Activated CD4-positive, alpha-beta T cell treated with anti-CD3 and anti-CD28 coated beads for 24 hours (primary cell): Measurements from ENCODE around the gene CEACAM1.
"Not testable (repeated sequence)": the region's sequence is repeated elsewhere in the genome, so short reads cannot be mapped to it uniquely, and the experiment has no call there.

ENCODE experiments used
- DNase-seq, 2 donors: peaks; one replicate each; pipeline ENCODE4 v3.0.0-alpha.2; 2020; ENCODE audit warnings: low read depth in 2 of 2

CEACAM1 gene

DNA sequence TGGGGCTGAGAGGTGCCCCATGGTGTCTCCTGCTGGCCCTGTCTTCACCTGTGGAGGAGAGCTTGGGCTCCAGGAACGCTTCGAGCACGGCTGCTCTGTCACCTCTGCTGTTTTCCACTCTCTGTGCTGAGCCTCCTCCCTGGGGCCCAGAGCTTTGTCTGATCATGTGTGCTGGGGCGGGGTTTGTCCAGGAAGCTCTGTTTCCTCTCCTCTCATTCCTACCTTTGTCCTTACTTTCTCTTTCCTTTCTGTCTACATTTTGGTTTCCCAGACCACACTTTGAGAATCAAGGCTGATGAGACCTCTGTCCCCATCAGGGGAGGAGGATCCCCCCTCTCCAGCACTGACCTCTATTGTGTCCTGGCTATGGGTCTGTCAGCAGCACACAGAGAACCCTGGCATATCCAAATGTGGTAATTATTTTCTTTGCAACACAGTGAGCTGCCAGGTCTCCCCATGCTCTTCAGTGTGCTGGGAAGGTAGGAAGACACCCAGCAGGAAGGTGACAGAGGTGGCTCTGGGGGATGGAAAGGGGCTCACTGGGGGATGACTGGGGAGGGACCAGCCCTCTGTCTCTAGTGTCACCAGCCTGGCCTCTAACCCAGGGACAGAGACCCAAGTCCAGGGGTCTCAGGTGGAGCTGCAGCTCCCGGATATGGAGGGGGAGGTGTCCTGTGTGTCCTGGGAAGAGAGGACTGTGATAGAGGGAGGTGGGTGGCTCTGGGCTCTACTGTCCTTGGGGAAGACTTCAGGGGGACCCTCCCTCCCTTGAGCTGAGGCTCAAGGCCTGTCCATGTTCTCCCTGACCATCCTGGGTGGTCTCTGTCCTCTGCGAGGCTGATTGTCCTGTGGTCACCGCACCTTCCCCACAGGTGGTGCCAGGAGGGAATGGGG lies at the start of gene CEACAM1:
Gene CEACAM1, minus strand, starts transcription at position 128 of the 894 bp plus-strand sequence. Its CDS starts 107 bp downstream, at position 21.
- peak; percentile 7 to 42 for DNase-seq

DNA sequence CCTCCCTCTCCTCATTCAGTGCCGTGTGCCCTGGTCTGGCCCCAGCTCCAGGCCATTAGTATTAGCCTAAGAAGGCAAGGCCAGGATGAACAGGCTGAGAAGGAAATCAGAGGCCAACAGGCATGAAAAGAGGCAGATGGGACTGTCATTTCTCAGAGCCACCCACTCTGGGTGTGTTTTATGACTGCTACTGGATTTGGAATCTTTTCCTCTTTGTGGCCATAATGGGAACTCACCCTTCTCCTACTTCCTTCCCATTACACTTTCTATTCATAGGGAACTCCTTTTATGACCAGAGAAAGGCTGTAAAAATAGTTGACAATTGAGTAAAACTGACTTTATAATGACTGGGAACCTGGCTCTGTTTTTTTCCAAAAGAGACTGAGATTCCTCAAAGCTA lies 48.7 kb upstream of the CEACAM1 start:
- DNase-seq: no peak

DNA sequence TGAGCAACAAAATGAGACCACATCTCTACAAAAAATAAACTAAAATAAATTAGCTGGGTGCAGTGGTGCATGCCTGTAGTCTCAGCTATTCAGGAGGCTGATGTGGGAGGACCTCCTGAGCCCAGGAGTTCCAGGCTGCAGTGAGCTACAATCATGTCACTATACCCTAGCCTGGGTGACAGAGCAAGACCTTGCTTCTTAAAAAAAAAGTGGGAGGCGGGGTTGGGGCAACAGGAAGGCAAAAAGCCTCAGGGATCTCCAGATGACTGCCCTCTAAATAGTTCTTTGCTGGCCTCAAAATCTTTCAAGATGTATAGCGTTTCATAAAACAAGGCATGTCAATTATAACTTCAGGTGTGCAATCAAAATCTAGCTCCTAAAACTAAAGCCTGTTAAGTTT lies 48.0 kb upstream of the CEACAM1 start:
- DNase-seq: no peak

DNA sequence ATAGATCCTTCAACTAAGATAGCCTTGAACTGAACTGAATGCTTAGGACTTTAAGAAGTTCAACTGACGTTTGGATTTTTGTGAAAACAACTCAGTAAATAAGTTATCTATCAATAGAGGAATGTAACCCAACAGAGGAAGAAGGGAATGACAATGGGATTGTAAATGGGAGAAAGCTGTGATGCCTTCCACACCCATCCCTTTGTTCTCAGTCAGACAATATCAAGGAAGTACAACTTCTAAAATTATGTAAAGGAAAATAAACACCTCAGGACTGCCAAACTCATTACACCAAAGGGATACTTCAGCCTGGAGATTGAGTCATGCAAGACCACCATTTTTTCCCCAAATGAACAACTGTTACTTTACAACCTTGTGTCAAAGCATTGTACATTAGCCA lies 45.4 kb upstream of the CEACAM1 start:
- no peak for DNase-seq

DNA sequence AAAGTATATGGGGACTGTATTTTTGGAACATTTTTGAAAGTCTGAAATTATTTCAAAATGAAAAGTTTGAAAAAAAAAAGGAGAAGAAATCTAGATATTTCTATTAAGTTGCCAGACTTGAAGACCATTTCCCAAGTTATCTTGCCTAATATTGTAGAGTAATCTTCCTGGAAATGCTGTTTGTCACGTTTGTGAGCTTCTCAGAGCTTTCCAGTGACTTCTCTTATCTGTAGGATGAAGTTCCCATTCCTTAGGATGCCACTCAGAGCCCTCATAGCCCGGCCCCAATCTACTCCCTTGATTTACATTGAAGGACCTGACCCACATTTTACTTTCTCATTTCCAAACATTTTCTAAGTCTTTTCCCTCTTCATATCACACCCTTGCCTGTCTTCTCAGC lies 42.8 kb upstream of the CEACAM1 start:
- DNase-seq: no peak

DNA sequence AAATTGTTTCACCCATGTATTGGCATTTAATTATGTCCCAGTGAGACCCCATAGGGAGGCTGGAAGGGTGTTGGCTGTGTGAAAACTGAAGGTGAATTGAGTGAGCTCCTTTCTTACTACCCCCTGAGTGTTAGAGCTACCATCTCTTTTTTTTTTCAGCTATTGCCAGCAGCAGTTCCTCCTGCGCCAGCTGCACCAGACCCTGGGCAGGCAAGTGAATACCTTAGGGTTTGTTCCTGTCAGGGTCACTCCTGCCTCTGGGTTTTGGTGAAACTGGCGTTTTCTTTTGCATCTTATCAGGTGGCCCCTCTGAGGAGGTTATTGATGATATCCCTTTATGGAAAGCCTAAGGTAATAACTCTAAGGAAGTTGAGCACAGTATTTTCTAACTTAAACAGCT lies 40.9 kb upstream of the CEACAM1 start:
- DNase-seq: no peak

DNA sequence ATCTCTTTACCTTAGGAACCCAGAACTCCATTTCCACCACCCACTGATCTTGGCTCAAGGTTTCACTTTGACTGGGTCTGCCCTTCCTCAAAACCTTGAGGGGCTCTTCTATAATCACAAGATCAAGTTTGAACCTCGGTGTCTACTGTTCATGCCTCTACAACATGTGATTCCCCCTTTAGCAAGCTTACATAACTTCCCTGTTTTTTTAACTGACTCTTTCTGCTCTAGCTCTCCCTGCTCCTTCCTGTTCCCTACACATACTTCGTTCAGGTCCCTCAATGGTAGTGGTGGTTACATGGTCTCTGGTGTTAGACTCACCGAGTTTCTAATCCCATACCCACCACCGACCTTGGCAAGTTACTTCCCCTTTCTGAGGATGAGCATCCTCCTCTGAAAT lies 39.7 kb upstream of the CEACAM1 start:
- DNase-seq: no peak

DNA sequence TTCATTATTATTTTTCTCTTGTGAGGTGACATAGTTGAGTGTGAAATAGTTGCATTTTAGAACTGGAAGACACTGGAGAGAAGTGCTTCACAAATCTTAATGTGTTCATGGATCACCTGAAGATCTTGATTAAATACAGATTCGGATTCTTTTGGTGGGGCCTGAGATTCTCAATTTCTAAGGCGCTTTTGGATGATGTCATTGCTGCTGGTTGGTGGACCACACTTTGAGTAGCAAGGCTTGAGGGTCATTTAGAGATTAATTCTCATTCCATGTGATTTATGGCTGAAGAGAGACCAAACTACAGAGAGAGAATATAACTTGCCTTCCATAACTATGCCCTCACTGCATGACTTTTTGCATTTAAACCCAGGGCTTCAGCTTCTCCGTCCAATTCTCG lies 39.3 kb upstream of the CEACAM1 start:
- DNase-seq: no peak

DNA sequence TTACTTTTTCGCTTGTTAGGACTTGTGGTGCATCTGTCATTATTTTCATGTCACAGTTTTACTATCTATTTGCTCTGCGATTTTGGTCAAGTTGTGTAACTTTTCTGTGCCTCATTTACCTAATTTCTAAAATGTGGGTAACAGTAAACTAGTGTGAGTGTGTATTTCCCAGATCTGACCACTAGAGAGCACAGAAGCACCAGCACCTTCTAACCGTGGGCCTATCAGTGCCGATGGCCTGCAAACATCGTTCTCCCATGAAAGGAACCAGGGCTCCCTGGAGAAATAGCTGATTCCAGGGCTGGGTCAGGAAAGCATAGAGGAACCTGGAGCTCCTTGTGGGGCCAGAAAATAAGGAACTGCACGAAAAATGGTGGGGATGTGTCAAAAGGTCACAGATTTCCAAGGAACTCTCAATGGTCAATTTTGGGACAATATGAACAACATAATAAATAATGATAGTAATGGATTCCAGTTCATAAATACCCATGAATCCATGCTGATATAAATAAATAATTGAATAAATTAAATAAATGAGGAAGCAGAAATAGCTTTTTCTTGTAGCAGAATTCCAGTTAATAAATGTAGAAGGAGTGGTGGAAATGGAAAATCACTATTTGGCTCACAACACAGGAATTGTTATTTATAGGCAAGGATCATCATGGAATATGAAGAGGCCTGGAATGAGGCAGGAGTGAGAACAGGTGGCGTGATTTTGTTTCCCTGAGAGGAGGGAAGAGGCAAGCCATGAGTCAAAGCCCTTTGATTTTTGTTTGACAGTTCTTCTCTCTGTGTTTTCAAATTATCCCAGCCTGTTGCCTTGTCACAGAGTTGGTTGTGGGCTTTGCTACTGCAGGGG lies 35.3 kb upstream of the CEACAM1 start:
- DNase-seq: no peak

DNA sequence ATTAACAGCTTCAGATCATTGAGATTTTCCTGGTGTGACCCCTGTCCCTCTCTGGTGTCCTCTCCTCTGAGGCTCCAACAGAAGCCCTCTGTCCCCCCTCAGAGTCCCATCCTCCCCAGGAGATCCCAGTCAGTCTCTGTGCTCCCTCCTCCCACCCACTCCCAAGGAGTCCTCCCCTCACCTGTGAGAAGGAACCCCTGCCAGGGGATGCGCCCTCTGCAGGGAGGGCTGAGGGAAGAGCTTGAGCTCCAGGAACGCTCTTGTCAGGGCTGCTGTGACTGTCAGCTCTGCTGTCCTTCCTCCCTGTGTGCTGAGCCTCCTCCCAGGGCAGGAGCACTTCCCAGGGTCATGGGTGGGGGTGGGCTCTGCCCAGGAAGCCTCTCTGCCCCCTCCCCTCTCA lies 33.2 kb upstream of the CEACAM1 start:
- DNase-seq: no peak

DNA sequence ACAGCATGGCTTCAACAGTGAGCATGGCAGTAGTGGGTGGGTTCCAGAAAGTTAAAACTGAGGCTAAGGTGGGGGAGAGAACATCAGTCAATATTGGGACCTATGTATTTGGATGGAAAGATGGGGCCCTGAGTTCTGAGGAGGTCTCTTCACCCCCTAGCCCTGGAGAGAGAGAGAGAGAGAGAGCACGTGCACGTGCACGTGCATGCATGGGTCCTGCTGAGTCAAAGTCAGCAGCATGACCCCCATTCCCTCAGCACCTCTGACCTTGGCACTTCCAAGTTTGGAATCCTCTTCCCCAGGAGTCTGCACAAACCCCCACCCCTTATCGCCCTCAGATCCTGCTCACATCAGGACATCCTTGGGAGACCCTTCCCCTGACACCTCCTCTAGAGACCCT lies 32.5 kb upstream of the CEACAM1 start:
- no peak for DNase-seq

DNA sequence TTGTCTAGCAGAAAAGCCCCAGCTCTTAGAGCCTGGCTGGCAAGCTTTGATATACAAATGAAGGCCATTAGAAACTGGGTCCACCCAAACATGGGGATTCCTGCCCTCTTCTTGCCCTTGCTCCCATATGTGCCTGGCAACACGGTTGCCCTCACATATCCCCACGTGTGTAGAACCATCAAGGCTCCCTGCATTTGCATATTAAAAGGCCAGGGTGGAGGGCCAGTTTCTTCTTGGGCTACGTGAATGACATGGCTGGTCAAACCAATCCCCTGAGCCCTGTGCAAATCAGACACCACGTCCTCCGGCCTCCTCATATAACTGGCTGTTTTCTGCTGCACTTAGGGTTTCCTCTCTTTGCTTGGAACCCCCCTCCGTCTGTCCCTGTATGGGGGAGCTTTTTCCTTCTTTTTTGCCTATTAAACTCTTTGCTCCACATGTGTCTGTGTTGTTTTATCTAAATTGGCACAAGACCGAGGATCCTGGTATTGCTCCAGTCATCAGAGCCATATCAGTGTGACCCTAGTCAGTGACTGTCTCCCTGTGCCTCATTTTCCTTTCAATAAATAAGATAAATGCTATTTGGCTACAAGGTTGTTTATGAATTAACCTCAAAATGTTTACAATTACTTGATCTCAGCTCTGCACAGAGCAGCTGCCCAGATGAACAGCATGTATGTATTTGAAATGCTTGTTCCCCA lies 30.3 kb upstream of the CEACAM1 start:
- DNase-seq: no peak

DNA sequence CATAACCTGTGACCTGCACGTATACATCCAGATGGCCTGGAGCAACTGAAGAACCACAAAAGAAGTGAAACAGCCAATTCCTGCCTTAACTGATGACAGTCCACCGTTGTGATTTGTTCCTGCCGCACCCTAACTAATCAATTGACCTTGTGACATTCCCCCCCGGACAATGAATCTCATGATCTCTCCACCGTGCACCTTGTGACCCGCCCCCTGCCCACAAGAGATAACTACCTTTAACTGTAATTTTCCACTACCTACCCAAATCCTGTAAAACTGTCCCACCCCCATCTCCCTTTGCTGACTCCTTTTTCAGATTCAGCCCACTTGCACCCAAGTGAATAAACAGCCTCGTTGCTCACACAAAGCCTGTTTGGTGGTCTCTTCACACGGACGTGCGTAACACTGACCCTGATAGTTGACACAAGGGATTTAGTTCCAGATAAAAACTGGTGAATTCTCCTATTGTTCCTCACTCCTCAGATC lies 29.1 kb upstream of the CEACAM1 start:
- not testable (repeated sequence) for DNase-seq

DNA sequence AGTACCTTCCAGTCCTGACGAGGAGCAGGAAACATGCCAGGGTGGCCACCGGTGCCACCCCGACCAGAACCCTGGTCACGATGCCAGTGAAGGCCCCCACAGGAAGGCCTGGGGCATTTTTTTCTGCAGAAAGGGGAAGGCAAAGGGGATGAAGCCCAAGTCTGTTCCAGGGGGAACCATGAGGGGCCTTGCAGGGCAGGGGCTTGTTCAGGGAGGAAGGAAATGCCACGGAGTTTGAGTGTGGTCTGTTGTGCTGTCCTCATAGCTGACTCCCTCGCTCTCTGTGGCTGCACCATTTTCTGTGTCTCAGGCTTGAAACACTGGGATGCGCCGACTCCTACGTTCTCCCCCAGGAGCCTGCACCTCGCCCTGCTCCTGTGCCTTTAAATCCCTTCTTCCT lies 27.5 kb upstream of the CEACAM1 start:
- DNase-seq: no peak

DNA sequence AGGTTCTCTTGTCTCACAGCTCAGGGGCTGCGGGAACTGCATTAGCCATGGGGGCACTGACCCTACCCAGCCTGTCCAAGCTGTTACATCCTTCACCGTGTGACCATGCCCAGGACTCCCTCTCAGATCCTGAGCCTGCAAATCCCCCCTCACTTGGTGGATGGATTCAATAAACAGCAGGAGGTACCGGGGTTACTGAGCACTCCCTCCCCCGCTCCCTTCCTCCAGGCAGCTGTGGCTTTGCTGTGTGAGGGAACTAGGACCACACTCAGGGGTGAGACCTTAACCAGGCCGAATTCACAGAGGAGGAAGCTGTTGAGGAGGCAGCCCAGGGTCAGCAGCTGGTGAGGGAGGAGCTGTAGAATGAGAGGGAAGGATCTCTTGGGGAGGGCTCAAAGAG lies 27.0 kb upstream of the CEACAM1 start:
- no peak for DNase-seq

DNA sequence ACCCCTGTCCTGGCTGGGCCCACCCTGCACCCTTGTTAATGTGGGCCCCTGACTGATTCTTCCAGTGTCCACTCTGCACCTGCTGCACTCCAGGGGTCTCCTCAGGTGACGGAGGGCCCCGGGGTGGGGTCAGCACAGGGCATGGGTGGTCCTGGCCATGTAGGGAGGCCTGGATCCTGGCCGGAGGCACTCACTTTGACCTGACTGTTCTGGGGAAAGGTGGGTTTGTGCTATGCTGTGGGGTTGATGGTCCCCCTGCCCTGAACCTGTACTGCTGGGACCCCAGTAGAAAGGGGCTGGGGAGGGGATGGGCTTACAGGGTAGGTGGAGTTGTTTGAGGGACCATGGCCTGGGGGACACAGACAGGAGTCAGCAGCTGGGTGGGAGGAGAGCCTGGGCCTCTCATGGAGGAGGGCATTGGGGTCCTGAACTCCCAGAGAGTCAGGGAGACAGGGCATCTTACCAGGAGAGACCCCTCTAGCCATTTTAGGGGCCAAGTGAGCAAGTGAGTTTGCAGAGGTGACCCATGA lies 25.8 kb upstream of the CEACAM1 start:
- no peak for DNase-seq

DNA sequence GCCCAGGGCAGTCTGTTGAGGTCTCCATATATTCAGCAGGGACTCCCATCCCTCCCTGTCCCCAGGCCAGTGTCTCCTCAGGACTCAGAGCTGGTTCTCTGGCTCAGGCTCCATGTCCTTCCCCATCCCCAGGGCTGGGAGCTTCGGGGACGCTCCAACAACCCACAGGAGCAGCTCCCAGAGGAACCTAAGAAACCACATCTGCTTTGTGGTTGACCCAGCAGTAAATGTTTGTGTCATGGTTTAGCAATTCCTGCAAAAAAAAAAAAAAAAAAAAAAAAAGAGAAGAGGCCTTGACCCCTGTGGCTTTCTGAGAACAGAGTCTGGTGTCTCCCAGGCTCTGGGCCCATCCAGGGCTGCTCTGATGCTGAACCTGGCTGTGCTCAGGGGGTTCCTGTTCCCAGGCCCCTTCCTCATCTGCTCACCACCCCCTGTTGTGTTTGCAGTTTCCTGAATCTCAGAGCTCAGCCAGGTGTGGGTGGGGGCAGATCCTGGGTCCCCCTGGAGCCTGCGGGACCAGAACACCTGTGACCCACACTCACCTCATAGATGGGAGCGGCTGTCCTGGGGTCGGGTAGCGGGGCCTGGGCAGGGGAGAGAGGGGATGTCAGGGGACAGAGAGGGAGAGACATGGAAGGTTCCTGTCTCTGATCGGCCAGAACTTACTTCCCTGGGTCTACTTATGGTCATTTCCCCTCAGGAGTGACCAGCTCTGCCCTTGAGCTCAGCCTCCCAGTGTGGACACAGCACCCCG lies 25.2 kb upstream of the CEACAM1 start:
- DNase-seq: no peak

DNA sequence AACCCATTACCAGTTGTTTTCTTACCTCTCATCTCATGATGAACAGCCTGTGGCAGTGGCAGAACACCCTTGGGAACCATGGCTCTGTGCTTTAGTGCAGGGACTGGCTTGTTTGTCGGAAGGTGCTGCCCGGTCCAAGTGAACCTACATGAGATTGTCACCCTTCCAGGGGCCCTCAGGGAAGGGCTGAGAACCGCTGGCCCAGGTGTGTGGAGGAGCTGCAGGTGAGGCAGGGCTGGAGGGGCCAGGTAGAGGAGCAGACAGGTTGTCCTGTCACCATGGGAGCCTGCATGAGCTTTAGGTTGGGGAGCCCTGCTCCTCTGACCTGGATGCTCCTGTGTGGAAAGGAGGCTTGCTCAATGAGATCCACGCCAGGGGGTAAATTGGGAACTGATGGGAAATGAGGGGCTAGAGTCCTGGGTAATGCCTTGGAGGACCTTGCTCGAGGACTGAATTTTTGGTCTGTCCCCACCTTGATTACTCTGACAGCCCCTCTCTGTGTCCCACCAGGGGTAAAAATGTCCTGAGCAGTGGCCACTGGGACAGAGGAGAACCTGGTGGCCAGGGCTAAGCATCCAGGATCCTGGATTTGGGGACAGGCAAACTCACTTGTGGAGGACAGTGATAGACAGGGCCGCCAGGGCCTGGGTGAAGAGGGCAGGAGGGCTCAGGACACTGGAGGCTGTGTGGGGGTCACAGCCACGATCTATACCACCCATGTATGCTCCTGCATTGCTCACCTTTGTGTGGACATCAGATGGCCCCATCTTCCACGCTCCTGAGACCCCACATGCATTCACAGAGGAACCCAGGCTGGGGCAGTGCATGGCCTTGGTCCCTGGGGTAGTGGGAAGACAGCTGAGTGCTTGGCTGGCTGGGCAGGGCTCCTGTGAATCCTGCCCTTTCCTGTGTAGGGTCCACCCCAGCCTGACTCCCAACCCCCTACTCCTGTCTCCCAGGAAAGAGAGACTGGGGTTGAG lies 24.1 kb upstream of the CEACAM1 start:
- no peak for DNase-seq

DNA sequence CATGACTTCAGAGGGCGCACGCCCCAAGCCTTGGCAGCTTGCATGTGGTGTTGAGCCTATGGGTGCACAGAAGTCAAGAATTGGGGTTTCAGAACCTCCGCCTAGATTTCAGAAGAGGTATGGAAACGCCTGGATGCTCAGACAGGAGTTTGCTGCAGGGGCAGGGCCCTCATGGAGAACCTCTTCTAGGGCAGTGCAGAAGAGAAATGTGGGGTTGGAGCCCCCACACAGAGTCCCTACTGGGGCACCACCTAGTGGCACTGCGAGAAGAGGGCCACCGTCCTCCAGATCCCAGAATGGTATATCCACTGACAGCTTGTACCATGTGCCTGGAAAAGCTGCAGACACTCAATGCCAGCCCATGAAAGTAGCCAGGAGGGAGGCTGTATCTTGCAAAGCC lies 22.2 kb upstream of the CEACAM1 start:
- DNase-seq: not testable (repeated sequence)

DNA sequence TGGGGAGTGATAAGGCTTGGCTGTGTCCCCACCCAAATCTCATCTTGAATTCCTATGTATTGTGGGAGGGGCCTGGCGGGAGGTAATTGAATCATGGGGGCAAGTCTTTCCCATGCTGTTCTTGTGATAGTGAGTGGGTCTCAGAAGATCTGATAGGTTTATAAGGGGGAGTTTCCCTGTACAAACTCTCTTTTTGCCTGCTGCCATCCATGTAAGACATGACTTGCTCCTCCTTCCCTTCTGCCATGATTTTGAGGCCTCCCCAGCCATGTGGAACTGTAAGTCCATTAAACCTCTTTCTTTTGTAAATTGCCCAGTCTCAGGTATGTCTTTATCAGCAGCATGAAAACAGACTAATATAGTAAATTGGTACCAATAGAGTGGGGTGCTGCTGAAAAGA lies 20.8 kb upstream of the CEACAM1 start:
- DNase-seq: not testable (repeated sequence)
